GM12878 (cell line): ENCODE results near the gene ACTR8. TPM values are rescaled to one million over a fixed set of nuclear protein-coding genes. Genes with fewer than 3 reads are reported as not detected.

ENCODE experiments used
- ATAC-seq: fragments of 200-7000 bp; cut with Tn5 transposase; 3 replicates; pipeline ENCODE4 v1.9.1; 2020; ENCODE audit warnings: mild to moderate bottlenecking, moderate library complexity
- BruUV-seq: library from RNA; stranded (reverse); fragments of 400-500 nt; replicated peaks from 2 replicates; lab custom pipeline; 2021; lab: Mats Ljungman, UMichigan
- CTCF ChIA-PET: fragments of 300-600 bp; sonication (Branson Sonifier 250); formaldehyde crosslinking; extraction: SDS; loops from one replicate; lab custom pipeline; 2021; ENCODE audit warnings: inconsistent platforms; lab: Yijun Ruan, JAX
- POLR2A ChIA-PET: fragments of 350-600 bp; formaldehyde crosslinking; extraction: SDS; loops from one replicate; lab custom pipeline; 2021; ENCODE audit warnings: inconsistent platforms; lab: Charles Lee
- RAD21 ChIA-PET: fragments of 300-600 bp; sonication (Branson Sonifier 250); formaldehyde crosslinking; loops from one replicate; lab custom pipeline; 2023; ENCODE audit warnings: antibody characterized with exemption; ENCODE audit not compliant: unreplicated experiment; lab: Charles Lee
- SMC1A ChIA-PET: fragments of 300-600 bp; sonication (Branson Sonifier 250); formaldehyde crosslinking; loops from one replicate; lab custom pipeline; 2023; ENCODE audit not compliant: unreplicated experiment, uncharacterized antibody; lab: Charles Lee
- DNase-seq: peaks from one replicate; pipeline ENCODE4 v3.0.0-alpha.2; 2011; ENCODE audit warnings: low read depth, low spot score
- FAIRE-seq: peaks from 3 replicates; lab custom pipeline; 2011; peaks lifted over from hg19 to GRCh38; lab: Jason Lieb, UNC
- H2AFZ ChIP-seq: 2 replicates; pipeline ENCODE4 v1.6.0; 2011; ENCODE audit warnings: low read depth, low read length, control low read depth; ENCODE audit not compliant: control insufficient read depth
- H3K27ac ChIP-seq: 2 replicates; pipeline ENCODE4 v1.5.1; 2011; ENCODE audit warnings: control low read depth; ENCODE audit not compliant: control insufficient read depth, insufficient read depth
- H3K27me3 ChIP-seq, 2 experiments: replicated peaks in 1 of 2; 2 replicates each; pipeline versions ENCODE4 v1.6.0 to v1.6.1; 2011; ENCODE audit warnings: low read length in 1 of 2; ENCODE audit not compliant: control insufficient read depth in 2 of 2, insufficient read depth in 2 of 2
- H3K36me3 ChIP-seq, 2 experiments: 2 replicates each; pipeline ENCODE4 v1.5.1; 2011; ENCODE audit warnings: low read length in 1 of 2; ENCODE audit not compliant: control insufficient read depth in 2 of 2, insufficient read depth in 2 of 2
- H3K4me1 ChIP-seq: 2 replicates; pipeline ENCODE4 v1.6.1; 2011; ENCODE audit warnings: mild to moderate bottlenecking, low read length, moderate library complexity, mixed read lengths; ENCODE audit not compliant: control insufficient read depth, insufficient read depth
- H3K4me2 ChIP-seq: 2 replicates; pipeline ENCODE4 v1.6.0; 2011; ENCODE audit warnings: control low read depth; ENCODE audit not compliant: control insufficient read depth, insufficient read depth
- H3K4me3 ChIP-seq: fragments of 200-600 bp; sonication (generic); 2 replicates; pipeline ENCODE4 v1.5.1; 2016
- H3K79me2 ChIP-seq: 2 replicates; pipeline ENCODE4 v1.6.0; 2011; ENCODE audit warnings: low read length; ENCODE audit not compliant: control insufficient read depth, insufficient read depth
- H3K9ac ChIP-seq: 2 replicates; pipeline ENCODE4 v1.8.0; 2011; ENCODE audit warnings: low read length, control low read depth, mixed read lengths; ENCODE audit not compliant: control insufficient read depth, insufficient read depth
- H3K9me3 ChIP-seq: replicated peaks from 3 replicates; pipeline ENCODE4 v1.5.1; 2011; ENCODE audit warnings: mild to moderate bottlenecking, low read length; ENCODE audit not compliant: control insufficient read depth, insufficient read depth
- H4K20me1 ChIP-seq: 2 replicates; pipeline ENCODE4 v1.6.0; 2011; ENCODE audit not compliant: control insufficient read depth, insufficient read depth
- KAT2A ChIP-seq: conservative IDR thresholded peaks from 2 replicates; pipeline ENCODE4 v1.6.1; 2011; ENCODE audit warnings: low read depth, low read length; ENCODE audit not compliant: control insufficient read depth
- KLF5 ChIP-seq: fragments of 450-650 bp; IDR thresholded peaks from 2 replicates; pipeline ENCODE4 v1.6.1; 2014; ENCODE audit warnings: mild to moderate bottlenecking; ENCODE audit not compliant: partially characterized antibody
- MEF2B ChIP-seq: fragments of 450-650 bp; IDR thresholded peaks from 2 replicates; pipeline ENCODE4 v1.6.1; 2018; ENCODE audit warnings: mild to moderate bottlenecking, moderate library complexity; ENCODE audit not compliant: partially characterized antibody, poor library complexity, severe bottlenecking
- POLR2AphosphoS2 ChIP-seq: IDR thresholded peaks from 2 replicates; pipeline ENCODE4 v1.6.1; 2011; ENCODE audit warnings: low read depth, mild to moderate bottlenecking, low read length, improper control_type of control experiment, moderate library complexity
- TARDBP ChIP-seq: IDR thresholded peaks from 2 replicates; pipeline ENCODE4 v1.6.1; 2016; ENCODE audit warnings: borderline replicate concordance
- WRNIP1 ChIP-seq: IDR thresholded peaks from 2 replicates; pipeline ENCODE4 v1.6.1; 2011; ENCODE audit warnings: low read depth, low read length, improper control_type of control experiment, borderline replicate concordance
- ZNF274 ChIP-seq: IDR thresholded peaks from one replicate; pipeline ENCODE4 v1.8.0; 2011; ENCODE audit not compliant: insufficient read length, insufficient read depth
- ZZZ3 ChIP-seq: IDR thresholded peaks from 2 replicates; pipeline ENCODE4 v1.6.1; 2011; ENCODE audit warnings: low read depth; ENCODE audit not compliant: control insufficient read depth, insufficient read length
- WGBS: methylation state at CpG from one replicate; pipeline ENCODE4 v1.1.6; 2016; ENCODE audit warnings: low lambda C conversion rate; ENCODE audit not compliant: insufficient replicate concordance, insufficient coverage; ENCODE audit errors: missing lambda C conversion rate; 5-methylcytosine and 5-hydroxymethylcytosine counted together
- in situ Hi-C: fragments of 300-500 bp; cut with MboI; formaldehyde crosslinking; loops from 9 replicates; pipeline ENCODE4 v1.14.3; 2018; ENCODE audit warnings: mixed read lengths
- intact Hi-C: fragments of 100-400 bp; cut with micrococcal nuclease; formaldehyde crosslinking; loops from one replicate; pipeline ENCODE4 v1.14.2; 2022; ENCODE audit not compliant: unreplicated experiment
- polyA plus RNA-seq, 11 experiments: library from polyadenylated mRNA; depleted of rRNA in 4 of 11; unstranded in 6 of 11; stranded (reverse) in 5 of 11; fragments of >200 nt; fragmentation: Nextera tagmentation in 4 of 11; fragmentation: Illumina TruSeq in 1 of 11; extraction: Ambion mirVana in 4 of 11; extraction: Trizol in 1 of 11; gene quantifications; 1 replicate in 1 of 11; 2 replicates in 10 of 11; pipeline versions ENCODE4 v1.2.1 to v1.2.3, GENCODE V29; 2011 to 2016; ENCODE audit warnings: inconsistent platforms in 2 of 11, missing spikeins in 2 of 11, low read depth in 1 of 11
- total RNA-seq, 4 experiments: library from RNA; depleted of rRNA in 3 of 4; stranded (reverse); fragments of >200 nt in 3 of 4; fragmentation: Illumina TruSeq in 1 of 4; extraction: Trizol in 1 of 4; gene quantifications; 2 replicates each; pipeline versions ENCODE4 v1.2.1 to v1.2.3, GENCODE V29; 2013 to 2021
- TF ChIP-seq, protein P1 (sequence below): fragments of 450-650 bp; IDR thresholded peaks from 2 replicates; pipeline ENCODE4 v1.6.1; 2017; ENCODE audit warnings: mild to moderate bottlenecking, moderate library complexity

Gene ACTR8
- total and polyA plus RNA-seq, 10 of the 15 experiments (the other 5 are each of a cell fraction or from before 2014, with no cell fraction given), result 5.3 to 35.7 (median 26.4) TPM

DNA sequence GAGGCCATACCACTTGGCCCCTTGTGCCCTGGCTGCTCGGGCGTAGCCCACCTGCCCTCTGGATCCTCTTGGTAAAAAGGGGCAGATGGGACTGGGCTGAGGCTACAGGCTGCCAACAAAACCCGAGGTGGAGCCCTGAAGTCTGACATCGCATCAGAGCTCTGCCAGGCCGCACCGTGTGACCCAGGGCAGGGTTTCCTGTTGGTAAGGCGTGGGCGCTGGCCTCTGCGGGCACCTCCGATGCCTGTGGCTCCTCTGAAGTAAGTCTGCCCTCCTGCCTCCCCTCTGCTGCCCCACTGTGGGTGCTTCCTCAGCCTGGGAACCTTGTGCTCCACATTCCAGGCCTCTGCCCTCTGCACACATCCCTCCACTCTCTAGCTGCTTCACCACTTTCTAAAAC is 44.6 kb downstream of the ACTR8 start:
- Histone ChIP-seq H3K4me3 (no peak overlapping the region), H3K79me2 (peaks cover 2% of the 10 kb centered on the region; the same call in 1 of the 2 replicates), H4K20me1 (no peaks in the 10 kb centered on the region), H3K4me1 (peaks cover 2% of the 10 kb centered on the region), H3K9ac (no peak overlapping the region), H3K27ac (no peak overlapping the region), H3K9me3 (no peaks in the 10 kb centered on the region), H3K36me3 (no peaks in the 10 kb centered on the region), H2AFZ (no peak overlapping the region), H3K27me3 (no peaks in the 10 kb centered on the region), H3K4me2 (no peak overlapping the region)
- no peak for DNase-seq
- ChIA-PET POLR2A (no interaction called here), RAD21 (no interaction called here), SMC1A (no interaction called here), CTCF (no interaction called here)
- WGBS, result 42% methylated on average over 10 of the region's 10 CpGs
- BruUV-seq, result no TSS peak
- ATAC-seq, result no peak
- intact Hi-C loops (no loop called here), in situ Hi-C loops (no loop called here)
- FAIRE-seq, result no peak
- TF ChIP-seq WRNIP1 (no peak), MEF2B (no peak), POLR2AphosphoS2 (no peak), TARDBP (no peak), KAT2A (no peak), ZNF274 (no peak), KLF5 (no peak), ZZZ3 (no peak)
- TF ChIP-seq, protein P1, sequence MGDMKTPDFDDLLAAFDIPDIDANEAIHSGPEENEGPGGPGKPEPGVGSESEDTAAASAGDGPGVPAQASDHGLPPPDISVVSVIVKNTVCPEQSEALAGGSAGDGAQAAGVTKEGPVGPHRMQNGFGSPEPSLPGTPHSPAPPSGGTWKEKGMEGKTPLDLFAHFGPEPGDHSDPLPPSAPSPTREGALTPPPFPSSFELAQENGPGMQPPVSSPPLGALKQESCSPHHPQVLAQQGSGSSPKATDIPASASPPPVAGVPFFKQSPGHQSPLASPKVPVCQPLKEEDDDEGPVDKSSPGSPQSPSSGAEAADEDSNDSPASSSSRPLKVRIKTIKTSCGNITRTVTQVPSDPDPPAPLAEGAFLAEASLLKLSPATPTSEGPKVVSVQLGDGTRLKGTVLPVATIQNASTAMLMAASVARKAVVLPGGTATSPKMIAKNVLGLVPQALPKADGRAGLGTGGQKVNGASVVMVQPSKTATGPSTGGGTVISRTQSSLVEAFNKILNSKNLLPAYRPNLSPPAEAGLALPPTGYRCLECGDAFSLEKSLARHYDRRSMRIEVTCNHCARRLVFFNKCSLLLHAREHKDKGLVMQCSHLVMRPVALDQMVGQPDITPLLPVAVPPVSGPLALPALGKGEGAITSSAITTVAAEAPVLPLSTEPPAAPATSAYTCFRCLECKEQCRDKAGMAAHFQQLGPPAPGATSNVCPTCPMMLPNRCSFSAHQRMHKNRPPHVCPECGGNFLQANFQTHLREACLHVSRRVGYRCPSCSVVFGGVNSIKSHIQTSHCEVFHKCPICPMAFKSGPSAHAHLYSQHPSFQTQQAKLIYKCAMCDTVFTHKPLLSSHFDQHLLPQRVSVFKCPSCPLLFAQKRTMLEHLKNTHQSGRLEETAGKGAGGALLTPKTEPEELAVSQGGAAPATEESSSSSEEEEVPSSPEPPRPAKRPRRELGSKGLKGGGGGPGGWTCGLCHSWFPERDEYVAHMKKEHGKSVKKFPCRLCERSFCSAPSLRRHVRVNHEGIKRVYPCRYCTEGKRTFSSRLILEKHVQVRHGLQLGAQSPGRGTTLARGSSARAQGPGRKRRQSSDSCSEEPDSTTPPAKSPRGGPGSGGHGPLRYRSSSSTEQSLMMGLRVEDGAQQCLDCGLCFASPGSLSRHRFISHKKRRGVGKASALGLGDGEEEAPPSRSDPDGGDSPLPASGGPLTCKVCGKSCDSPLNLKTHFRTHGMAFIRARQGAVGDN, result no peak
